ENCODE measurements around the gene HOXA4.

DNA sequence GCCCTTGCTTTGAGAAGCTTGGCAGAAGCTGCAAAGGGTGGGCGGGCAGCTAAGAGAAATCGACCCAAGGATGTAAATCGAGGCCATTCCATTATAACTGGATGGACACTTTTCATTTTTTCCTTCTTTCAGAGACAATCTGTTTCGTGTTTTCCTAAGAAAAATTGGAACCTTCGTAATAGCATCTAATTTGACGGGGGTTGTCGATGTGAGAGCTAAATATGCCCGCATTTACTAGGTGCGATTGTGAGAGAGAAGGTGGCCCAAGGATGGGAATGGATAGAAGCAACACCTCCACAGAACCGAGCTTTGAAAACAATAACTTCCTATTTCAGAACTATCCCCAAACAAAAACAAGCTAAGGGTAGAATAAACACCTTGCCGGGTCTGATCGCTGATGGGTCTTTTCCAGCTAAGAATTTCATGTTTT is 848 bp upstream of the HOXA4 start:
- no peak for TF ChIP-seq POLR2A (IDR thresholded peaks at IDR 0.05)
- TF ChIP-seq, protein P1, sequence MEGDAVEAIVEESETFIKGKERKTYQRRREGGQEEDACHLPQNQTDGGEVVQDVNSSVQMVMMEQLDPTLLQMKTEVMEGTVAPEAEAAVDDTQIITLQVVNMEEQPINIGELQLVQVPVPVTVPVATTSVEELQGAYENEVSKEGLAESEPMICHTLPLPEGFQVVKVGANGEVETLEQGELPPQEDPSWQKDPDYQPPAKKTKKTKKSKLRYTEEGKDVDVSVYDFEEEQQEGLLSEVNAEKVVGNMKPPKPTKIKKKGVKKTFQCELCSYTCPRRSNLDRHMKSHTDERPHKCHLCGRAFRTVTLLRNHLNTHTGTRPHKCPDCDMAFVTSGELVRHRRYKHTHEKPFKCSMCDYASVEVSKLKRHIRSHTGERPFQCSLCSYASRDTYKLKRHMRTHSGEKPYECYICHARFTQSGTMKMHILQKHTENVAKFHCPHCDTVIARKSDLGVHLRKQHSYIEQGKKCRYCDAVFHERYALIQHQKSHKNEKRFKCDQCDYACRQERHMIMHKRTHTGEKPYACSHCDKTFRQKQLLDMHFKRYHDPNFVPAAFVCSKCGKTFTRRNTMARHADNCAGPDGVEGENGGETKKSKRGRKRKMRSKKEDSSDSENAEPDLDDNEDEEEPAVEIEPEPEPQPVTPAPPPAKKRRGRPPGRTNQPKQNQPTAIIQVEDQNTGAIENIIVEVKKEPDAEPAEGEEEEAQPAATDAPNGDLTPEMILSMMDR (IDR thresholded peaks at IDR 0.05) = no peak
- TF ChIP-seq POLR2AphosphoS5 (IDR thresholded peaks at IDR 0.05) = no peak
